ENCODE data around the gene ARHGAP24.

GRCh38 chr4:85910985-85911384, 436.0 kb downstream of the ARHGAP24 start:
- TF ChIP-seq, protein P1, sequence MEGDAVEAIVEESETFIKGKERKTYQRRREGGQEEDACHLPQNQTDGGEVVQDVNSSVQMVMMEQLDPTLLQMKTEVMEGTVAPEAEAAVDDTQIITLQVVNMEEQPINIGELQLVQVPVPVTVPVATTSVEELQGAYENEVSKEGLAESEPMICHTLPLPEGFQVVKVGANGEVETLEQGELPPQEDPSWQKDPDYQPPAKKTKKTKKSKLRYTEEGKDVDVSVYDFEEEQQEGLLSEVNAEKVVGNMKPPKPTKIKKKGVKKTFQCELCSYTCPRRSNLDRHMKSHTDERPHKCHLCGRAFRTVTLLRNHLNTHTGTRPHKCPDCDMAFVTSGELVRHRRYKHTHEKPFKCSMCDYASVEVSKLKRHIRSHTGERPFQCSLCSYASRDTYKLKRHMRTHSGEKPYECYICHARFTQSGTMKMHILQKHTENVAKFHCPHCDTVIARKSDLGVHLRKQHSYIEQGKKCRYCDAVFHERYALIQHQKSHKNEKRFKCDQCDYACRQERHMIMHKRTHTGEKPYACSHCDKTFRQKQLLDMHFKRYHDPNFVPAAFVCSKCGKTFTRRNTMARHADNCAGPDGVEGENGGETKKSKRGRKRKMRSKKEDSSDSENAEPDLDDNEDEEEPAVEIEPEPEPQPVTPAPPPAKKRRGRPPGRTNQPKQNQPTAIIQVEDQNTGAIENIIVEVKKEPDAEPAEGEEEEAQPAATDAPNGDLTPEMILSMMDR (IDR thresholded peaks at IDR 0.05; ENCODE audit: low read length), result no peak
- no peak for TF ChIP-seq EZH2phosphoT487 (IDR thresholded peaks at IDR 0.05; ENCODE audit: low read length)
- no peak for TF ChIP-seq EZH2 (optimal IDR thresholded peaks at IDR 0.05; ENCODE audit: low read depth, low read length)

All from MM.1S (cell line).